B cell (primary cell): Measurements from ENCODE around the gene PBXIP1. TPM values are rescaled to one million over a fixed set of nuclear protein-coding genes. Genes with fewer than 3 reads are reported as not detected.

Experiments used
- ATAC-seq: fragments of 200-7000 bp; cut with Tn5 transposase; one replicate; pipeline ENCODE4 v1.10.0; 2021; ENCODE audit warnings: low read depth, mild to moderate bottlenecking, moderate number of reproducible peaks, moderate library complexity
- CTCF ChIA-PET: fragments of 350-600 bp; sonication (Branson Sonifier 250); formaldehyde crosslinking; loops from one replicate; lab custom pipeline; 2021; ENCODE audit warnings: antibody characterized with exemption, inconsistent platforms; lab: Charles Lee
- POLR2A ChIA-PET: fragments of 350-600 bp; sonication (Branson Sonifier 250); formaldehyde crosslinking; loops from one replicate; lab custom pipeline; 2021; ENCODE audit warnings: antibody characterized with exemption; lab: Charles Lee
- DNase-seq: peaks from one replicate; pipeline ENCODE4 v3.0.0; 2013
- H2AFZ ChIP-seq: 2 replicates; pipeline ENCODE4 v1.6.1; 2012; ENCODE audit warnings: mild to moderate bottlenecking, low read depth, low read length; ENCODE audit not compliant: insufficient read depth, poor library complexity, severe bottlenecking
- H3K27ac ChIP-seq, 2 donors: 1 replicate in 1 of 2; 2 replicates in 1 of 2; pipeline ENCODE4 v1.5.1; 2012 to 2013; ENCODE audit warnings: low read length in 2 of 2, mild to moderate bottlenecking in 2 of 2, moderate library complexity in 1 of 2
- H3K27me3 ChIP-seq, 4 experiments: fragments of 200-600 bp in 1 of 4; sonication (generic) in 1 of 4; replicated peaks in 1 of 4; 1 replicate in 2 of 4; 2 replicates in 2 of 4; pipeline versions ENCODE4 v1.6.1 to v1.7.0; 2013 to 2016; ENCODE audit warnings: low read length in 3 of 4, mild to moderate bottlenecking in 2 of 4, mixed read lengths in 1 of 4, moderate library complexity in 1 of 4; ENCODE audit not compliant: insufficient read depth in 4 of 4, control insufficient read depth in 3 of 4; ENCODE audit errors: control extremely low read depth in 1 of 4
- H3K36me3 ChIP-seq, 2 experiments: replicated peaks in 1 of 2; 1 replicate in 1 of 2; 2 replicates in 1 of 2; pipeline versions ENCODE4 v1.6.1 to v1.7.1; 2013; ENCODE audit warnings: low read length in 1 of 2; ENCODE audit not compliant: insufficient read depth in 2 of 2, control insufficient read depth in 1 of 2; ENCODE audit errors: control extremely low read depth in 1 of 2, extremely low read depth in 1 of 2
- H3K4me1 ChIP-seq, 2 donors: fragments of 200-600 bp in 1 of 2; sonication (generic) in 1 of 2; 1 replicate in 1 of 2; 2 replicates in 1 of 2; pipeline versions ENCODE4 v1.5.1 to v1.6.1; 2013 to 2017; ENCODE audit warnings: low read length in 2 of 2; ENCODE audit not compliant: control insufficient read depth in 2 of 2, insufficient read depth in 2 of 2
- H3K4me2 ChIP-seq: replicated peaks from 2 replicates; pipeline ENCODE3; 2012; ENCODE audit warnings: mild to moderate bottlenecking, low read depth, low read length; ENCODE audit not compliant: poor library complexity, severe bottlenecking
- H3K4me3 ChIP-seq, 5 experiments: fragments of 200-600 bp in 1 of 5; sonication (generic) in 1 of 5; 1 replicate in 3 of 5; 2 replicates in 2 of 5; pipeline versions ENCODE4 v1.5.1 to v1.7.0; 2011 to 2016; ENCODE audit warnings: low read length in 4 of 5, mild to moderate bottlenecking in 4 of 5, low read depth in 2 of 5, control low read depth in 1 of 5, moderate library complexity in 1 of 5; ENCODE audit not compliant: insufficient read depth in 1 of 5; ENCODE audit errors: control extremely low read depth in 1 of 5, extremely low read depth in 1 of 5
- H3K79me2 ChIP-seq: fragments of 200-600 bp; sonication (generic); one replicate; pipeline ENCODE4 v1.6.0; 2016; ENCODE audit warnings: low read length; ENCODE audit not compliant: control insufficient read depth, insufficient read depth
- H3K9ac ChIP-seq: fragments of 200-600 bp; sonication (generic); 2 replicates; pipeline ENCODE4 v1.6.1; 2017; ENCODE audit warnings: mild to moderate bottlenecking, low read length, moderate library complexity
- H3K9me3 ChIP-seq, 3 donors: one replicate each; pipeline versions ENCODE4 v1.6.1 to v1.7.1; 2013; ENCODE audit warnings: low read length in 2 of 3; ENCODE audit not compliant: control insufficient read depth in 2 of 3, insufficient read depth in 1 of 3; ENCODE audit errors: control extremely low read depth in 1 of 3
- H4K20me1 ChIP-seq: 2 replicates; pipeline ENCODE4 v1.6.0; 2012; ENCODE audit warnings: mild to moderate bottlenecking, low read length; ENCODE audit not compliant: insufficient read depth, control insufficient read depth, poor library complexity, severe bottlenecking
- H3K27ac Mint-ChIP-seq: one replicate; pipeline ENCODE4 v1.8.0; 2021; ENCODE audit warnings: mixed read lengths
- H3K27me3 Mint-ChIP-seq: one replicate; pipeline ENCODE4 v1.8.0; 2021; ENCODE audit warnings: mixed read lengths
- H3K4me1 Mint-ChIP-seq: one replicate; pipeline ENCODE4 v1.8.0; 2021; ENCODE audit warnings: mixed read lengths
- H3K4me3 Mint-ChIP-seq: one replicate; pipeline ENCODE4 v1.8.0; 2021; ENCODE audit warnings: mixed read lengths
- H3K9me3 Mint-ChIP-seq: one replicate; pipeline ENCODE4 v1.8.0; 2022; ENCODE audit warnings: mixed read lengths; ENCODE audit not compliant: insufficient read depth
- CTCF ChIP-seq: fragments of 200-600 bp; IDR thresholded peaks from one replicate; pipeline ENCODE4 v1.8.0; 2022; ENCODE audit warnings: antibody characterized with exemption, mild to moderate bottlenecking
- EZH2 ChIP-seq: IDR thresholded peaks from 2 replicates; pipeline ENCODE4 v1.6.1; 2012; ENCODE audit warnings: borderline replicate concordance, low read depth, mild to moderate bottlenecking, moderate library complexity, low read length; ENCODE audit not compliant: insufficient read depth, poor library complexity, severe bottlenecking
- WGBS: methylation state at CpG from one replicate; pipeline ENCODE4 v1.1.5; 2013; ENCODE audit warnings: missing lambda C conversion rate; ENCODE audit not compliant: insufficient coverage; 5-methylcytosine and 5-hydroxymethylcytosine counted together
- intact Hi-C: fragments of 100-400 bp; cut with micrococcal nuclease; formaldehyde crosslinking; loops from one replicate; pipeline ENCODE4 v1.10.0; 2022
- polyA plus RNA-seq: library from polyadenylated mRNA; depleted of rRNA; stranded (reverse); fragments of >200 nt; gene quantifications from 2 replicates; pipeline ENCODE4 v1.2.3, GENCODE V29; 2012
- total RNA-seq, 2 donors: library from RNA; stranded (reverse); fragments of 120-200 nt in 1 of 2; gene quantifications; 1 replicate in 1 of 2; 2 replicates in 1 of 2; pipeline versions ENCODE4 v1.2.3 to v1.2.4, GENCODE V29; 2013 to 2022

Gene PBXIP1
- total and polyA plus RNA-seq, 2 donors (not counting 1 experiment from before 2014, with no cell fraction given), result 77.6 to 212 TPM

GRCh38 chr1:154972213-154972516 is 16.3 kb upstream of the PBXIP1 start:
- H4K20me1 ChIP-seq, result peaks cover 39% of the 10 kb centered on the region
- CTCF ChIA-PET, result interaction anchor here (0.9 to 8.7 kb wide), 7 partner anchors 10 to 113 kb away, joined by 3 to 110 read pairs (median 4); partner anchors contain the start of genes PMVK and PYGO2
- peak overlapping the region; percentile 5 for H3K27ac Mint-ChIP-seq
- H3K36me3 ChIP-seq, result peaks cover 0 to 31% of the 10 kb centered on the region in 2 experiments
- no CpG with 5 or more reads among the region's 3 CpGs for WGBS
- H3K27me3 Mint-ChIP-seq, result no peaks in the 10 kb centered on the region
- TF ChIP-seq CTCF (no peak), EZH2 (no peak)
- no peaks in the 10 kb centered on the region for H3K9me3 Mint-ChIP-seq
- H3K4me3 ChIP-seq, result no peak overlapping the region
- no peak overlapping the region for H2AFZ ChIP-seq
- peaks cover 22 to 44% of the 10 kb centered on the region in 2 donors for H3K4me1 ChIP-seq
- H3K4me3 Mint-ChIP-seq, result peak overlapping the region; percentile 62
- no peak for DNase-seq
- peaks cover 70% of the 10 kb centered on the region for H3K79me2 ChIP-seq
- no peak overlapping the region for H3K4me2 ChIP-seq
- no peak overlapping the region for H3K27ac ChIP-seq
- POLR2A ChIA-PET, result interaction anchor here (0.7 to 0.8 kb wide), 3 partner anchors 11 to 1689 kb away, joined by 3 read pairs; partner anchors contain the start of gene FLAD1
- intact Hi-C loops, result loop anchor here (5.0 kb wide), 1 partner anchor 200 kb away; the partner anchor contains the start of genes KRTCAP2 and TRIM46
- H3K9ac ChIP-seq, result no peak overlapping the region
- peaks cover 27% of the 10 kb centered on the region for H3K4me1 Mint-ChIP-seq
- no peaks in the 10 kb centered on the region for H3K27me3 ChIP-seq
- no peak for ATAC-seq
- no peaks in the 10 kb centered on the region for H3K9me3 ChIP-seq

DNA sequence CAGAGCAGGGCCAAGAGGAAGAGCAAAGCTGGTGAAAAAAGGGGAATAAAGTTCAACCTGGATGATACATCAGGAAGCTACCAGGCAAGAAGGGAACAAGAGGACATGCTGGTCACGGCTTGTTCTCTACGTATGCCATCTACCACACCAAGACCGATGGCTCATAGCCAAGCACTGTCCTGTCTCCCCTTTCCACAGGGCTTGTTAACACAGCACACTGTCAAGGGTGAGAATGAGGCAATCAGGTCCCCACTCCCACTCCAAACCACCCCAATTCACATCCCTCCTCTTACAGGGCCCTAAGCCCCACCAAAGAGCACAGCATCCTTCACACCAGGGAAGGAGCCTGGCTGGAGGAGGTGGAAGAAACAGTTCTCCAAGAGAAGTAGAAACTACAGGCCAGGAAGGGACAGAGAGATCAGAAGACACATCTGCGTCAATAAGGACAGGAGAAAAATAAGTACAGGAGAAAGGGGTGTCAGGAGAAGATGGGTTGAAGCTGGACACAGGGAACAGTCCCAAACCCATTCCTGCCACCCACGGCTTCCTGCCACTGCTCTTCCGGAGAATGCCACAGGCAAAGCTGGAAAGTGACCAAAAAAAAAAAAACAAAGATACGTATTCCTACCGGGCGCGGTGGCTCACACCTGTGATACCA is 15.6 kb upstream of the PBXIP1 start:
- H3K27ac Mint-ChIP-seq, result peak overlapping the region; percentile 54
- TF ChIP-seq EZH2, result no peak
- no peak for TF ChIP-seq CTCF
- POLR2A ChIA-PET, result interaction anchor here (0.7 to 1.2 kb wide), 2 partner anchors 16 to 1689 kb away, joined by 3 to 6 read pairs; partner anchors contain the start of gene PBXIP1
- 92% methylated on average over 10 of the region's 10 CpGs for WGBS
- peaks cover 20 to 40% of the 10 kb centered on the region in 2 donors for H3K4me1 ChIP-seq
- H3K4me1 Mint-ChIP-seq, result peaks cover 27% of the 10 kb centered on the region
- no peaks in the 10 kb centered on the region for H3K27me3 ChIP-seq
- no peaks in the 10 kb centered on the region for H3K27me3 Mint-ChIP-seq
- H3K4me3 Mint-ChIP-seq, result peak overlapping the region; percentile 24
- no peak overlapping the region for H3K9ac ChIP-seq
- no peak overlapping the region for H2AFZ ChIP-seq
- H3K9me3 ChIP-seq, result no peaks in the 10 kb centered on the region
- no peak overlapping the region for H3K4me3 ChIP-seq
- peaks cover 39% of the 10 kb centered on the region for H4K20me1 ChIP-seq
- CTCF ChIA-PET, result interaction anchor here (0.9 to 8.7 kb wide), 8 partner anchors 9 to 114 kb away, joined by 3 to 110 read pairs (median 4); partner anchors contain the start of genes PMVK and PYGO2
- H3K79me2 ChIP-seq, result peaks cover 71% of the 10 kb centered on the region
- DNase-seq, result no peak
- H3K27ac ChIP-seq, result no peak overlapping the region
- no peak for ATAC-seq
- no peaks in the 10 kb centered on the region for H3K9me3 Mint-ChIP-seq
- H3K4me2 ChIP-seq, result no peak overlapping the region
- H3K36me3 ChIP-seq, result peaks cover 0 to 38% of the 10 kb centered on the region in 2 experiments
- intact Hi-C loops, result loop anchor here (5.0 kb wide), 1 partner anchor 201 kb away; the partner anchor contains the start of genes KRTCAP2 and TRIM46
